ENCODE data around the gene ZIC5. TPM values are rescaled to one million over a fixed set of nuclear protein-coding genes. Genes with fewer than 3 reads are reported as not detected.

The ZIC5 gene
- total RNA-seq, 1 experiment from 2014 or later = 0.66 TPM

DNA sequence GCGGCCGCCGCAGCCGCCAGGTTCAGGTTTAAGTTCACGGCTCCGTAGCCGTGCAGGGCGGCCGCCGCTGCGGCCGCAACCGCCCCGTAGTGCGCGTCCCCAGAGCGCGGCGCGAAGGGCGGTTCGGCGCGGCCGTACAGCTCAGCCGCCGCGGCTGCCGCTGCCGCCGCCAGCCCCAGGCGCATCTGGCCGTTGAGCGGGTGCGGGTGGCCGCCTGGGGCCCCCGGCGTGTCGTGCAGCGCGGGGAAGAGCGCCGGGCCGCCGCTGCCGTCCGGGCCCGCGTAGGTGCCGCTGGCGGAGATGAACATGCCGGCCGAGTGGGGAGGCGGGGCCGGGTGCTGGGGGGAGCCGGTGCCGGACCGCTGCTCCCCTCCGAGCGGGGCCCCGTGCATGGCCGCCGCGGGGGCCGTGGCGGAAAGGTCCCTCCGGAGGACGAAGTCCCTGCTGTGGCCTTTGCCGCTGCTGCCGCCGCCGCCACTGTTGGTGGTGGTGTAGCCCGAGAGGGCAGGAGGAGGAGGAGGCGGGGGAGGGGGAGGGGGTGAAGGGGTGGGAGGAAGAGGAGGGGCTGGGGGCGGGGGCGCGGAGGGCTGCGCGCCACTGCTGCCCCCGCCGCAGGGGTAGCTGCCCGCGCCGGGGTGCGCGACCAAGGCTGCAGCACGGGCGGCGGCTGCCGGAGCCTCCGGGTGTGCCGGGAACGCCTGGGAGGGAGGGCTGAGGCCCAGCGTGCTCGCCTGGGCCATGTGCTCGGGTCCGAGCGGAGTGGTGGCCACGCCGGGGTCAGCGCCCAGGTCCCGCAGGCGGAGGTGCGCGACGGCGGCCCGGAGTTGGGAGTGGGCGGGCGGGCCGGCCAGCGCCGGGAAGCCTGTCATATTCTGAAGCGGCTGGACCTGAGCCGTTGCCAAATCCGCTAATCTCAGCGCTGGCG, 654 bp downstream of the ZIC5 start:
- CTCF ChIA-PET = interaction anchor here (0.9 to 1.6 kb wide), 4 partner anchors 11 to 543 kb away, joined by 3 to 5 read pairs (median 4); partner anchors contain the start of gene ZIC2
- peaks cover 13% of the 10 kb centered on the region for H3K4me1 Mint-ChIP-seq (ENCODE audit: low read depth, unreplicated experiment)
- BruUV-seq (replicated peaks) = no TSS peak
- Histone ChIP-seq H3K9me3 (no peaks in the 10 kb centered on the region), H3K27me3 (replicated peaks; ENCODE audit: control insufficient read depth, insufficient read depth, low read length) (peaks cover 6% of the 10 kb centered on the region), H3K4me3 (ENCODE audit: low read depth, low read length) (peak overlapping the region; percentile 70), H3K4me1 (peaks cover 14% of the 10 kb centered on the region; the same call in 1 of the 2 replicates), H3K36me3 (ENCODE audit: control insufficient read depth, insufficient read depth, low read length) (no peaks in the 10 kb centered on the region)
- no peak overlapping the region for H3K27ac Mint-ChIP-seq (ENCODE audit: unreplicated experiment)
- TF ChIP-seq, protein P1, sequence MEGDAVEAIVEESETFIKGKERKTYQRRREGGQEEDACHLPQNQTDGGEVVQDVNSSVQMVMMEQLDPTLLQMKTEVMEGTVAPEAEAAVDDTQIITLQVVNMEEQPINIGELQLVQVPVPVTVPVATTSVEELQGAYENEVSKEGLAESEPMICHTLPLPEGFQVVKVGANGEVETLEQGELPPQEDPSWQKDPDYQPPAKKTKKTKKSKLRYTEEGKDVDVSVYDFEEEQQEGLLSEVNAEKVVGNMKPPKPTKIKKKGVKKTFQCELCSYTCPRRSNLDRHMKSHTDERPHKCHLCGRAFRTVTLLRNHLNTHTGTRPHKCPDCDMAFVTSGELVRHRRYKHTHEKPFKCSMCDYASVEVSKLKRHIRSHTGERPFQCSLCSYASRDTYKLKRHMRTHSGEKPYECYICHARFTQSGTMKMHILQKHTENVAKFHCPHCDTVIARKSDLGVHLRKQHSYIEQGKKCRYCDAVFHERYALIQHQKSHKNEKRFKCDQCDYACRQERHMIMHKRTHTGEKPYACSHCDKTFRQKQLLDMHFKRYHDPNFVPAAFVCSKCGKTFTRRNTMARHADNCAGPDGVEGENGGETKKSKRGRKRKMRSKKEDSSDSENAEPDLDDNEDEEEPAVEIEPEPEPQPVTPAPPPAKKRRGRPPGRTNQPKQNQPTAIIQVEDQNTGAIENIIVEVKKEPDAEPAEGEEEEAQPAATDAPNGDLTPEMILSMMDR (IDR thresholded peaks at IDR 0.05; ENCODE audit: insufficient read depth in 1 of 2, low read depth in 1 of 2, low read length in 1 of 2, severe bottlenecking in 1 of 2, unreplicated experiment in 1 of 2) = no peak
- POLR2A ChIA-PET = no interaction called here
- H3K9me3 Mint-ChIP-seq (ENCODE audit: unreplicated experiment) = no peaks in the 10 kb centered on the region
- H3K36me3 Mint-ChIP-seq (ENCODE audit: insufficient read depth, unreplicated experiment) = no peaks in the 10 kb centered on the region
- DNase-seq = peak in 1 of 2 experiments; percentile 41
- intact Hi-C loops (cut with micrococcal nuclease; ENCODE audit: unreplicated experiment) = no loop called here
- H3K27me3 Mint-ChIP-seq (ENCODE audit: insufficient read depth, unreplicated experiment) = peaks cover 41% of the 10 kb centered on the region
- peak overlapping the region; percentile 98 for H3K4me3 Mint-ChIP-seq (ENCODE audit: unreplicated experiment)

DNA sequence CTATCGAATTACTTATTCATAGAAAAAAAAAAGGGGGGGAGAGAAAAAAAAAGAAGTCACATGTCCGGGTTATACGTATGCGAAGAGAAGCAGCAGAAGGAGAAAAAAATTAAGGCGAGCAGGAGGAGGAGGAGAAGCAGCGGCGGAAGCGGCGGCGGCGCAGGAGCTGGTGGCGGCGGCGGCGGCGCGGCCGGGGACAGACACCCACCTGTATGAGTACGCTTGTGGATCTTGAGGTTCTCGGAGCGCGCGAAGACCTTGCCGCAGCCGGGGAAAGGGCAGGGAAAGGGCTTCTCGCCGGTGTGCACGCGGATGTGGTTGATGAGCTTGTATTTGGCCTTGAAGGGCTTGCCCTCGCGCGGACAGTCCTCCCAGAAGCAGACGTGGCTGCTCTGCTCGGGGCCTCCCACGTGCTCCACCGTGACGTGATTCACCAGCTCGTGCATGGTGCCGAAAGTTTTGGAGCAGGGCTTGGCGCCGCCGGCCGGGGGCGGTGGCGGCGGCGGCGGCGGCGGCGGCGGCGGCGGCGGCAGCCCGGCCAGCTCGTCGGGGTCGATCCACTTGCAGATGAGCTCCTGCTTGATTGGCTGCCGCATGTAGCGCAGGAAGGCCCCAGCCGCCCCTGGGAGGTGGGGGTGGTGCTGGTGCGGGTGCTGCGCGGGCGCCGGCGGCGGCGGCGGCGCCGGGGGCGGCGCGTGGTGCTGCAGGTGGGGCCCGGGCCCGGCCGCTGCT, 1.5 kb downstream of the ZIC5 start:
- H3K4me3 ChIP-seq (ENCODE audit: low read depth, low read length) = peak overlapping the region; percentile 70
- peaks cover 7% of the 10 kb centered on the region for H3K27me3 ChIP-seq (replicated peaks; ENCODE audit: control insufficient read depth, insufficient read depth, low read length)
- Mint-ChIP-seq H3K4me1 (ENCODE audit: low read depth, unreplicated experiment) (peaks cover 13% of the 10 kb centered on the region), H3K27me3 (ENCODE audit: insufficient read depth, unreplicated experiment) (peaks cover 41% of the 10 kb centered on the region), H3K9me3 (ENCODE audit: unreplicated experiment) (no peaks in the 10 kb centered on the region), H3K27ac (ENCODE audit: unreplicated experiment) (peak overlapping the region; percentile 57), H3K36me3 (ENCODE audit: insufficient read depth, unreplicated experiment) (no peaks in the 10 kb centered on the region), H3K4me3 (ENCODE audit: unreplicated experiment) (peak overlapping the region; percentile 98)
- DNase-seq = peak; percentile 72 to 78
- H3K36me3 ChIP-seq (ENCODE audit: control insufficient read depth, insufficient read depth, low read length) = no peaks in the 10 kb centered on the region
- POLR2A ChIA-PET = interaction anchor here (0.5 kb wide), 1 partner anchor 933 kb away, joined by 3 read pairs; no protein-coding TSS in a partner anchor
- intact Hi-C loops (cut with micrococcal nuclease; ENCODE audit: unreplicated experiment) = loop anchor here (5.0 kb wide), 1 partner anchor 53 kb away; no protein-coding TSS in a partner anchor
- TF ChIP-seq, protein P1 (IDR thresholded peaks at IDR 0.05; ENCODE audit: insufficient read depth in 1 of 2, low read depth in 1 of 2, low read length in 1 of 2, severe bottlenecking in 1 of 2, unreplicated experiment in 1 of 2) = no peak
- H3K9me3 ChIP-seq = no peaks in the 10 kb centered on the region
- no TSS peak for BruUV-seq (replicated peaks)
- CTCF ChIA-PET = interaction anchor here (0.7 to 1.6 kb wide), 7 partner anchors 10 to 544 kb away, joined by 3 to 5 read pairs (median 4); partner anchors contain the start of gene ZIC2
- H3K4me1 ChIP-seq = peaks cover 14% of the 10 kb centered on the region; the same call in 1 of the 2 replicates

DNA sequence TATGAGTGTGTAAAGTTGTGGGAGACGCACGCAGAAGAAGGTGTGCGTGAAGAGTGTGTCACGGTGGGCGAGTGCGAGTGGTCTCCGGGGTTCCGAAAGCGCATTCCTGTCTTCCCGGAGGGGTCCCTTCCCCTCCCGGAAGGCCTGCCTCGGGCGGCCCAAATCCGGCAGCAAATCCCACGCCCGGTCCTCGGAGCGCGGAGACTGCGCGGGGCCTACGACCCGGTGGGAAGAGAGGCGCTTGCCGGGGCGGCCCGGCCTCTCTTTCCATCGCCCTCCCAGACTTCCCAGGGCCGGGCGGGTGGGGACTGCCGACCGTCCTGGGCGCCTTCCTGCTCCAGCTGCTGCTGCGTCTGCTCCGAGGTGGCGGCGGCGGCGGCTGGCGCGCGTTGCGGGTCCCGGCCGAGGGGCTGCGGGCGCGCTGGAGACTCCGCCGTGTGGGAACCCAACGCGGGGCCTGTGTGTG, 2.1 kb downstream of the ZIC5 start:
- ChIA-PET CTCF (interaction anchor here (0.7 to 1.6 kb wide), 4 partner anchors 11 to 266 kb away, joined by 3 to 5 read pairs (median 4); no protein-coding TSS in a partner anchor), POLR2A (no interaction called here)
- Histone ChIP-seq H3K4me1 (peaks cover 14% of the 10 kb centered on the region; the same call in 1 of the 2 replicates), H3K9me3 (no peaks in the 10 kb centered on the region), H3K36me3 (ENCODE audit: control insufficient read depth, insufficient read depth, low read length) (no peaks in the 10 kb centered on the region), H3K4me3 (ENCODE audit: low read depth, low read length) (peak overlapping the region; percentile 70), H3K27me3 (replicated peaks; ENCODE audit: control insufficient read depth, insufficient read depth, low read length) (peaks cover 7% of the 10 kb centered on the region)
- intact Hi-C loops (cut with micrococcal nuclease; ENCODE audit: unreplicated experiment) = loop anchor here (5.0 kb wide), 1 partner anchor 52 kb away; no protein-coding TSS in a partner anchor
- Mint-ChIP-seq H3K4me3 (ENCODE audit: unreplicated experiment) (peak overlapping the region; percentile 98), H3K27me3 (ENCODE audit: insufficient read depth, unreplicated experiment) (peaks cover 41% of the 10 kb centered on the region), H3K4me1 (ENCODE audit: low read depth, unreplicated experiment) (peaks cover 13% of the 10 kb centered on the region), H3K9me3 (ENCODE audit: unreplicated experiment) (no peaks in the 10 kb centered on the region), H3K27ac (ENCODE audit: unreplicated experiment) (peak overlapping the region; percentile 55), H3K36me3 (ENCODE audit: insufficient read depth, unreplicated experiment) (no peaks in the 10 kb centered on the region)
- TF ChIP-seq, protein P1 (IDR thresholded peaks at IDR 0.05; ENCODE audit: insufficient read depth in 1 of 2, low read depth in 1 of 2, low read length in 1 of 2, severe bottlenecking in 1 of 2, unreplicated experiment in 1 of 2) = no peak
- peak in 1 of 2 experiments; percentile 11 for DNase-seq
- BruUV-seq (replicated peaks) = no TSS peak
